Sigmoid colon (tissue), 7 donors: ENCODE results near the gene HOXA2. TPM values are rescaled to one million over a fixed set of nuclear protein-coding genes. Genes with fewer than 3 reads are reported as not detected.

Experiments used
- DNase-seq: peaks from one replicate; pipeline ENCODE4 v3.0.0-alpha.2; 2019
- H3K27ac ChIP-seq, 4 donors: fragments of 200-600 bp; sonication (generic); one replicate each; pipeline ENCODE4 v1.5.1; 2016 to 2019; ENCODE audit warnings: mild to moderate bottlenecking in 1 of 4
- H3K27me3 ChIP-seq, 3 donors: fragments of 200-600 bp; sonication (generic); one replicate each; pipeline ENCODE4 v1.5.1; 2019; ENCODE audit warnings: mild to moderate bottlenecking in 1 of 3
- H3K36me3 ChIP-seq, 4 donors: fragments of 200-600 bp; sonication (generic); one replicate each; pipeline ENCODE4 v1.5.1; 2016 to 2019
- H3K4me1 ChIP-seq, 4 donors: fragments of 200-600 bp; sonication (generic); one replicate each; pipeline ENCODE4 v1.5.1; 2017 to 2019
- H3K4me3 ChIP-seq, 4 donors: fragments of 200-600 bp; sonication (generic); one replicate each; pipeline ENCODE4 v1.5.1; 2017 to 2019; ENCODE audit warnings: mild to moderate bottlenecking in 2 of 4, moderate library complexity in 1 of 4
- H3K9me3 ChIP-seq, 4 donors: fragments of 200-600 bp in 3 of 4; sonication (generic) in 3 of 4; one replicate each; pipeline versions ENCODE4 v1.5.1 to v1.6.1; 2013 to 2019
- CTCF ChIP-seq, 4 experiments: fragments of 450-650 bp in 3 of 4; fragments of 200-600 bp in 1 of 4; IDR thresholded peaks; one replicate each; pipeline ENCODE4 v1.5.1; 2016 to 2019; ENCODE audit warnings: antibody characterized with exemption in 4 of 4, mild to moderate bottlenecking in 3 of 4, moderate library complexity in 2 of 4
- EP300 ChIP-seq, 4 donors: sonication (generic); formaldehyde crosslinking; IDR thresholded peaks; one replicate each; pipeline ENCODE4 v1.6.1; 2017; ENCODE audit warnings: antibody characterized with exemption in 4 of 4
- POLR2A ChIP-seq, 2 donors: fragments of 450-650 bp; IDR thresholded peaks; one replicate each; pipeline ENCODE4 v1.6.1; 2016; ENCODE audit warnings: antibody characterized with exemption in 2 of 2, mild to moderate bottlenecking in 2 of 2, moderate library complexity in 2 of 2
- POLR2AphosphoS5 ChIP-seq, 4 donors: sonication (generic); formaldehyde crosslinking; IDR thresholded peaks; one replicate each; pipeline ENCODE4 v1.6.1; 2017; ENCODE audit warnings: antibody characterized with exemption in 4 of 4
- whole genome bisulfite sequencing, 2 donors: extraction: QIAGEN DNeasy Blood & Tissue Kit; methylation state at CpG; one replicate each; pipeline ENCODE4 v1.1.7; 2013; 5-methylcytosine and 5-hydroxymethylcytosine counted together
- intact Hi-C: fragments of 100-400 bp; cut with DNase I; formaldehyde crosslinking; loops from one replicate; pipeline ENCODE4 v1.15.1; 2023
- polyA plus RNA-seq, 3 donors: library from polyadenylated mRNA; stranded (reverse); fragments of 200-250 nt; gene quantifications; one replicate each; pipeline ENCODE4 v1.2.3, GENCODE V29; 2013
- total RNA-seq, 4 donors: library from RNA; depleted of rRNA; stranded (reverse); fragments of >200 nt; gene quantifications; one replicate each; pipeline ENCODE4 v1.1.0, GENCODE V29; 2016
- donor health status: healthy with polysubstance abuse.
- donor health status: Bipolar disorder and iron deficiency.
- donor health status: healthy.

HOXA2 gene
- total and polyA plus RNA-seq, 7 donors: 0.60 to 4.3 (median 1.9) TPM

DNA sequence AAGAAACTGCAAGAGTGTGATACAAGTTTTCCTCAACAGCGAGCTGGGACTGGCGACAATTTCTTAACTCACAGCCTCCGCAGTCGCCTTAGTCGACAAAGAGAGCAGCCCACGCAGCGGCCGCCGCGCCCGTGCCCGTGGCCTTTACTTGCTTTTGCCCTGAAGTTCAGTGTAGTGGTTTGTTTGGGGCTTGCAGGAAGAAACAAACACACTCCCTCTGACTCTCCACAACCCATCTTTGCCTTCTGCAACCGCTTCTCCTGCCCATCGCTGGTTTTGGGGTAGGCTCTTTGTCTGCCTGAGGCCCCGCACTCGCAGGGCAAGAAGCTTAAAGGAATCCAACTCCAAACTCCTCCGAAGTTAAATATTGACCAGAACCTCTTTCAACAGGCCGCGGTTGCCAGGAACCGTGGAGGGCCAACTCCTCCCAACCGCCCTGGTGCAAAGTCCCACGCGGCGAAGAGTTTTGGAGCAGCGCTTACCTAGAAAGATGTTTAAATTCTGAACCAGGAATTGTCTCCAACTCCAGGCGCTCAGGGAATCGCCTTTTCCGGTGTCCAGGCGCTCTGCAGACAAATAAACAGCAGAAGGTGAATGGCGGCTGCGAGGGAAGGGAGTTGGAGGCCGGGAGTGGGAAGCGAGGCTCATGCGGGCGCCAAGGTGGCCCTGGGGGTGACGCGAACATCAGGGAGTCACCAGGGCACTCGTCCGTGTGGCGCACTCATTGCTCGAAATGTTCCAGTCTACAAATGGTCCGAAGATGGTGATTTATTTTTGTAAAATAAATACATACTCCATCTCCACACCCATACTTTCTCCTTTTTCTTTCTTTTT, 19.8 kb upstream of the HOXA2 start:
- H3K4me1 ChIP-seq: peaks cover 0 to 66% (median 46%) of the 10 kb centered on the region in 4 donors
- H3K36me3 ChIP-seq: peaks cover 0 to 6% (median 2%) of the 10 kb centered on the region in 4 donors
- no peak for DNase-seq
- no peak for TF ChIP-seq POLR2A (IDR thresholded peaks at IDR 0.05)
- no peak for TF ChIP-seq CTCF (IDR thresholded peaks at IDR 0.05)
- no peak for TF ChIP-seq EP300 (IDR thresholded peaks at IDR 0.05)
- no peak for TF ChIP-seq POLR2AphosphoS5 (IDR thresholded peaks at IDR 0.05)
- H3K27me3 ChIP-seq: no peaks in the 10 kb centered on the region
- no peaks in the 10 kb centered on the region for H3K9me3 ChIP-seq
- intact Hi-C loops: no loop called here
- H3K4me3 ChIP-seq: peak overlapping the region in 3 of 4 donors; percentile 4 to 19 (median 14)
- peak overlapping the region; percentile 66 to 99 (median 82) for H3K27ac ChIP-seq
- 16 to 69% methylated on average over 42 of the region's 42 CpGs for WGBS, 2 donors

- no peak for DNase-seq
- no peaks in the 10 kb centered on the region for H3K27me3 ChIP-seq
- H3K4me3 ChIP-seq: peak overlapping the region in 2 of 4 donors; percentile 4 to 14
- H3K36me3 ChIP-seq: peaks cover 0 to 6% (median 2%) of the 10 kb centered on the region in 4 donors
- H3K9me3 ChIP-seq: no peaks in the 10 kb centered on the region
- 20 to 66% methylated on average over 7 of the region's 7 CpGs for WGBS, 2 donors
- intact Hi-C loops: no loop called here
- peaks cover 0 to 66% (median 49%) of the 10 kb centered on the region in 4 donors for H3K4me1 ChIP-seq
- peak overlapping the region; percentile 72 to 99 (median 92) for H3K27ac ChIP-seq
- TF ChIP-seq EP300 (IDR thresholded peaks at IDR 0.05): no peak
- no peak for TF ChIP-seq POLR2A (IDR thresholded peaks at IDR 0.05)
- no peak for TF ChIP-seq POLR2AphosphoS5 (IDR thresholded peaks at IDR 0.05)
- no peak for TF ChIP-seq CTCF (IDR thresholded peaks at IDR 0.05)
These were observed 19.2 kb upstream of the HOXA2 start for GRCh38 chr7:27121684-27122076.

- Histone ChIP-seq H3K36me3 (peaks cover 0 to 6% (median 2%) of the 10 kb centered on the region in 4 donors), H3K4me1 (peaks cover 0 to 71% (median 58%) of the 10 kb centered on the region in 4 donors), H3K4me3 (no peak overlapping the region), H3K27ac (peak overlapping the region; percentile 93 to 99 (median 94)), H3K27me3 (no peaks in the 10 kb centered on the region), H3K9me3 (no peaks in the 10 kb centered on the region)
- intact Hi-C loops: no loop called here
- TF ChIP-seq POLR2A (IDR thresholded peaks at IDR 0.05): no peak
- no peak for TF ChIP-seq EP300 (IDR thresholded peaks at IDR 0.05)
- TF ChIP-seq CTCF (IDR thresholded peaks at IDR 0.05): no peak
- no peak for TF ChIP-seq POLR2AphosphoS5 (IDR thresholded peaks at IDR 0.05)
- WGBS, 2 donors: 14 to 37% methylated on average over 1 of the region's 1 CpG
- no peak for DNase-seq
These were observed 17.0 kb upstream of the HOXA2 start for GRCh38 chr7:27119412-27119911.

- TF ChIP-seq POLR2A (IDR thresholded peaks at IDR 0.05) (no peak), CTCF (IDR thresholded peaks at IDR 0.05) (no peak), EP300 (IDR thresholded peaks at IDR 0.05) (no peak), POLR2AphosphoS5 (IDR thresholded peaks at IDR 0.05) (no peak)
- Histone ChIP-seq H3K36me3 (peaks cover 0 to 6% (median 2%) of the 10 kb centered on the region in 4 donors), H3K27ac (peak overlapping the region; percentile 93 to 99 (median 94)), H3K4me3 (peak overlapping the region in 1 of 4 donors; percentile 60), H3K9me3 (no peaks in the 10 kb centered on the region), H3K4me1 (peaks cover 0 to 71% (median 56%) of the 10 kb centered on the region in 4 donors), H3K27me3 (no peaks in the 10 kb centered on the region)
- 16 to 56% methylated on average over 3 of the region's 3 CpGs for WGBS, 2 donors
- intact Hi-C loops: no loop called here
- DNase-seq: no peak
These were observed 16.1 kb upstream of the HOXA2 start for GRCh38 chr7:27118580-27118979.
